Activated CD4-positive, alpha-beta T cell treated with anti-CD3 and anti-CD28 coated beads, Interleukin-2, amount 10 ng/mL, durations not matched to agents 7 days and 5 days (primary cell): ENCODE results near the gene HS3ST4. TPM values are rescaled to one million over a fixed set of nuclear protein-coding genes. Genes with fewer than 3 reads are reported as not detected.

Experiments used
- CTCF ChIA-PET: fragments of 350-600 bp; sonication (Branson Sonifier 250); formaldehyde crosslinking; loops from one replicate; lab custom pipeline; 2021; ENCODE audit warnings: antibody characterized with exemption; lab: Charles Lee
- POLR2A ChIA-PET: fragments of 350-600 bp; sonication (Branson Sonifier 250); formaldehyde crosslinking; loops from one replicate; lab custom pipeline; 2021; ENCODE audit warnings: antibody characterized with exemption; lab: Charles Lee
- DNase-seq: peaks from one replicate; pipeline ENCODE4 v3.0.0-alpha.2; 2020
- H3K27ac Mint-ChIP-seq: one replicate; pipeline ENCODE4 v1.8.0; 2021; ENCODE audit warnings: mild to moderate bottlenecking, moderate library complexity, mixed read lengths
- H3K27me3 Mint-ChIP-seq: one replicate; pipeline ENCODE4 v1.8.0; 2021; ENCODE audit warnings: mixed read lengths
- H3K36me3 Mint-ChIP-seq: one replicate; pipeline ENCODE4 v1.8.0; 2021; ENCODE audit warnings: low read depth, mixed read lengths
- H3K4me1 Mint-ChIP-seq: one replicate; pipeline ENCODE4 v1.8.0; 2021; ENCODE audit warnings: mixed read lengths
- H3K4me3 Mint-ChIP-seq: one replicate; pipeline ENCODE4 v1.8.0; 2021; ENCODE audit warnings: mild to moderate bottlenecking, moderate library complexity, mixed read lengths
- H3K9me3 Mint-ChIP-seq: one replicate; pipeline ENCODE4 v1.8.0; 2021; ENCODE audit warnings: mixed read lengths
- total RNA-seq, 2 experiments: library from RNA; stranded (reverse); gene quantifications; one replicate each; pipeline ENCODE4 v1.2.3, GENCODE V29; 2021

Gene HS3ST4
- total RNA-seq: not detected

DNA sequence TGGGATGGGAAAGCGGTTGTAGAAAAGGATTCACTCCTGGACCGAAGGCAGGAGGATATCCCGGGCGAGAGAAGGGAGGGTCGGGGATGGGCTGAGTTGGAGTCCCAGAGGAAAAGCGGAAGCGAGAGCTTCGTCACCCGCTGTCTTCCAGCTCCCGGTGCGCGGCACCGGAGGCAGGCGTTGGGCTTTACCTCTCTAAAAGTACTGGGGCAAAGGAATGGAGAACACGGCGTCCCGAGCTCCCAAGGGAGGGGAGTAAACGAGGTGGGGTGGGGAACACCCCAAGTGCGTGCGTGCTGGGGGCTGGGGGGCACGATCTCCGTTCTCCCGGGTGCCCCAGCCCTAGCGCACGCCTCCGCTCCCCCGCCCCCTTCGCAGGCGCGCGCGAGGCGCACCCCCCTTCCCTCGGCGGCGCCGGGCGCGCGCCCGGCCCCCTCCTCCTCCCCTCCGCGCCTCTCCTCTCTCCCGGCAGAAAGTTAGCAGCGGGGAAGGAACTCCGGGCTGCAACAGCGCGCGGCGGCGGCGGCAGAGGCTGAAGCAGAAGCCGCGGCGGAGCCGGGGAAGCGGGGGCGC lies at the start of gene HS3ST4:
Gene HS3ST4, plus strand, starts transcription at position 441 of the 573 bp plus-strand sequence.
- no peaks in the 10 kb centered on the region for H3K36me3 Mint-ChIP-seq
- CTCF ChIA-PET: no interaction called here

DNA sequence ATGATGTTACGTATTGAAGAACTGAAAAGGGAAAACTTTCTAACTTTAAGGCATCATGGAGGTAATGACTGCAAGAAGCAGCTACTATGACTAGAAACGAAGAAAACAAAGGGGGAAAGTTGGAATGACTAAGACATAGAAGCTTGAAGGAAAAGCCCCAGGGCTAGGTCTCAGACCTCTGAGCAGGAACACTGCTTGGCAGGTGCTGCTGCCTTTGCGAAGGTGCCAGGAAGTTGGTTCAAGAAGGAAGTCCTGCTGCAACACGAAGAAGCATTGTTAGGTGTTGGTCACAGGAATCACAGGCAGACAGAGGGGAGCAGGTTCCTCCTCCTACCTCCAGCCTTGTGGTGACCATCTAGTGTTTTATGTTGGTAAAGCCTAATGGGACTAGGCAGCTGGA lies 48.1 kb upstream of the HS3ST4 start:
- CTCF ChIA-PET: no interaction called here
- no peaks in the 10 kb centered on the region for H3K27me3 Mint-ChIP-seq

More for the DNA sequence above, at the start of gene HS3ST4:
- H3K4me3 Mint-ChIP-seq: no peak within 1 kb of the TSS
- H3K27ac Mint-ChIP-seq: no peak within 1 kb of the TSS
- no peaks in the 10 kb centered on the region for H3K9me3 Mint-ChIP-seq
- POLR2A ChIA-PET: no interaction called here
- no peak for DNase-seq
- H3K27me3 Mint-ChIP-seq: peaks cover 58% of the 10 kb centered on the region
- H3K4me1 Mint-ChIP-seq: peaks cover 4% of the 10 kb centered on the region

GRCh38 chr16:25656639-25657038 lies 35.1 kb upstream of the HS3ST4 start:
- no peaks in the 10 kb centered on the region for H3K27me3 Mint-ChIP-seq

More for the DNA sequence above, 48.1 kb upstream of the HS3ST4 start:
- no peaks in the 10 kb centered on the region for H3K4me1 Mint-ChIP-seq
- H3K9me3 Mint-ChIP-seq: no peaks in the 10 kb centered on the region
- POLR2A ChIA-PET: no interaction called here
- H3K27ac Mint-ChIP-seq: no peak overlapping the region
- no peak overlapping the region for H3K4me3 Mint-ChIP-seq
- H3K36me3 Mint-ChIP-seq: no peaks in the 10 kb centered on the region
- DNase-seq: no peak

DNA sequence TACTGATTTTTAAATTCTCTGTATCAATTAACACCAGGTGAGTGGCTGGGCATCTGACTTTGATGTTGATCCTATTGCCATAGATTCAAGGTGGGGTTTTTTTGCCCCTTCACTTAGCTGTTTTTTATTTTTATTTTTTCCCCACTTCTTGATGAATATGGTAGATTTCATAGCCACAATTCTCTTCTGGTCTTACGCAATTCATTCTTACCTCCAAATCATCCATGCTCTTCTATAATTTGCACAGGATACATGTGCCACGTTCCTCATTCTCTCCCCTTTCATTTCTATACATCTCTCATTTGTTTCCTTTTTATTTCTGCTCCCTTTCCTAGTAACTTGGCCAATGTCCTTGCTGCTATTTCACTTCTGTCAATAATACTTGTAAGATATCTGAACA lies 14.9 kb upstream of the HS3ST4 start:
- ChIA-PET CTCF (no interaction called here), POLR2A (no interaction called here)
- H3K9me3 Mint-ChIP-seq: no peaks in the 10 kb centered on the region
- no peaks in the 10 kb centered on the region for H3K27me3 Mint-ChIP-seq
- no peaks in the 10 kb centered on the region for H3K36me3 Mint-ChIP-seq
- H3K4me1 Mint-ChIP-seq: no peaks in the 10 kb centered on the region
- H3K4me3 Mint-ChIP-seq: no peak overlapping the region
- no peak for DNase-seq
- no peak overlapping the region for H3K27ac Mint-ChIP-seq

More at GRCh38 chr16:25656639-25657038, 35.1 kb upstream of the HS3ST4 start:
- ChIA-PET POLR2A (no interaction called here), CTCF (no interaction called here)
- DNase-seq: no peak
- Mint-ChIP-seq H3K9me3 (no peaks in the 10 kb centered on the region), H3K4me1 (no peaks in the 10 kb centered on the region), H3K4me3 (no peak overlapping the region), H3K36me3 (no peaks in the 10 kb centered on the region), H3K27ac (no peak overlapping the region)

DNA sequence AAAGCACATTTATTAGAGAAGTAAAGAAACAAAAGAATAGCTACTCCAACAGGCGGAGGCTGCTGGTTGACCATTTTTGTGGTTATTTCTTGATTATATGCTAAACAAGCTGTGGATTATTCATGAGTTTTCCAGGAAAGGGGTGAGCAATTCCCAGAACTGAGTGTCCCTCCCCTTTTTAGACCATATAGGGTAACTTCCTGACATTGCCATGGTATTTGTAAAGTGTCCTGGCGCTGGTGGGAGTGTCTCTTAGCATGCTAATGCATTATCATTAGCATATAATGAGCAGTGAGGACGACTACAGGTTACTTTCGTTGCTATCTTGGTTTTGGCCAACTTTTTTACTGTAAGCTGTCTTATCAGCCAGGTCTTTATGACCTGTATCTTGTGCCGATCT lies 12.2 kb upstream of the HS3ST4 start:
- no peaks in the 10 kb centered on the region for H3K27me3 Mint-ChIP-seq
- no peak for DNase-seq
- POLR2A ChIA-PET: no interaction called here
- H3K36me3 Mint-ChIP-seq: no peaks in the 10 kb centered on the region
- CTCF ChIA-PET: no interaction called here
- H3K4me1 Mint-ChIP-seq: no peaks in the 10 kb centered on the region
- no peak overlapping the region for H3K4me3 Mint-ChIP-seq
- H3K9me3 Mint-ChIP-seq: no peaks in the 10 kb centered on the region
- no peak overlapping the region for H3K27ac Mint-ChIP-seq

- Mint-ChIP-seq H3K27ac (no peak overlapping the region), H3K4me1 (peaks cover 4% of the 10 kb centered on the region), H3K9me3 (no peaks in the 10 kb centered on the region), H3K27me3 (peaks cover 37% of the 10 kb centered on the region), H3K36me3 (no peaks in the 10 kb centered on the region), H3K4me3 (no peak overlapping the region)
- ChIA-PET CTCF (no interaction called here), POLR2A (no interaction called here)
- no peak for DNase-seq
These were observed 2.5 kb upstream of the HS3ST4 start for GRCh38 chr16:25689137-25689836.

GRCh38 chr16:25690552-25691143 lies 1.1 kb upstream of the HS3ST4 start:
- H3K9me3 Mint-ChIP-seq: no peaks in the 10 kb centered on the region
- POLR2A ChIA-PET: no interaction called here
- no peak overlapping the region for H3K27ac Mint-ChIP-seq
- no peaks in the 10 kb centered on the region for H3K36me3 Mint-ChIP-seq
- no peak for DNase-seq
- CTCF ChIA-PET: no interaction called here
- peaks cover 50% of the 10 kb centered on the region for H3K27me3 Mint-ChIP-seq
- H3K4me3 Mint-ChIP-seq: no peak overlapping the region
- H3K4me1 Mint-ChIP-seq: peaks cover 4% of the 10 kb centered on the region

DNA sequence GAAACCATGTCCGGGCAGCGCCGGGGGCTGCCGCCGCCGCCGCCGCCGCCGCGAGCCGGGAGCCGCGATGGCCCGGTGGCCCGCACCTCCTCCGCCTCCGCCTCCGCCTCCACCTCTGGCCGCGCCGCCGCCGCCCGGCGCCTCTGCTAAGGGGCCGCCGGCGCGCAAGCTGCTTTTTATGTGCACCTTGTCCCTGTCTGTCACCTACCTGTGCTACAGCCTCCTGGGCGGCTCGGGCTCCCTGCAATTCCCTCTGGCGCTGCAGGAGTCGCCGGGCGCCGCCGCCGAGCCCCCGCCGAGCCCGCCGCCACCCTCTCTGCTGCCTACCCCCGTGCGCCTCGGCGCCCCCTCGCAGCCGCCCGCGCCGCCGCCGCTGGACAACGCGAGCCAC lies 587 bp downstream of the HS3ST4 start:
- peaks cover 61% of the 10 kb centered on the region for H3K27me3 Mint-ChIP-seq

GRCh38 chr16:25692742-25693508 lies 1.2 kb downstream of the HS3ST4 start:
- POLR2A ChIA-PET: no interaction called here
- Mint-ChIP-seq H3K27ac (no peak overlapping the region), H3K9me3 (no peaks in the 10 kb centered on the region), H3K4me1 (peaks cover 4% of the 10 kb centered on the region), H3K4me3 (no peak overlapping the region), H3K27me3 (peaks cover 61% of the 10 kb centered on the region), H3K36me3 (no peaks in the 10 kb centered on the region)
- DNase-seq: no peak
- CTCF ChIA-PET: no interaction called here

More for the DNA sequence above, 587 bp downstream of the HS3ST4 start:
- POLR2A ChIA-PET: no interaction called here
- DNase-seq: no peak
- H3K4me1 Mint-ChIP-seq: peaks cover 4% of the 10 kb centered on the region
- CTCF ChIA-PET: no interaction called here
- H3K9me3 Mint-ChIP-seq: no peaks in the 10 kb centered on the region
- H3K36me3 Mint-ChIP-seq: no peaks in the 10 kb centered on the region
- H3K27ac Mint-ChIP-seq: no peak overlapping the region
- H3K4me3 Mint-ChIP-seq: no peak overlapping the region

DNA sequence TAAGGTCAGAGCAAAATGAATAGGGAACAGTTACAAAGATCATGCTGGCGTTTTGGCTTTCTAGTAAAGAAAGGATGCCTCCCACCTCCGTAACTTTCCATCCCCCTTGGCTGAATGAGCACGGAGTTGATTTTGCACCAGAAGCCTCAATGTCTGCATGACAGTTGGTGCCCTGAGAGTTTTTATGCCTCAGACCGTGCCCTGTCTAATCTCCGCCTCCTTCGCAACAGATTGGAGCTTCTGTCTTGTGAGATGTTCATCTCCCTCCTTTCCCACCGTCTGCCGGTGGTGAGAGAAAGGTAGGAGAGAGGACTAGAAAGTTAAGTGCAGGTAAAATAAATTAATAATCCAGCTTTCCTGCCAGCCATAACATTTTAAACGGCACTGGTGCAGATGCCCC lies 1.9 kb downstream of the HS3ST4 start:
- POLR2A ChIA-PET: no interaction called here
- Mint-ChIP-seq H3K4me1 (peaks cover 4% of the 10 kb centered on the region), H3K27ac (no peak overlapping the region), H3K36me3 (no peaks in the 10 kb centered on the region), H3K9me3 (no peaks in the 10 kb centered on the region), H3K27me3 (peaks cover 62% of the 10 kb centered on the region), H3K4me3 (no peak overlapping the region)
- no peak for DNase-seq
- CTCF ChIA-PET: no interaction called here

GRCh38 chr16:25699069-25699468 lies 7.3 kb downstream of the HS3ST4 start:
- ChIA-PET POLR2A (no interaction called here), CTCF (no interaction called here)
- Mint-ChIP-seq H3K27me3 (peaks cover 32% of the 10 kb centered on the region), H3K9me3 (no peaks in the 10 kb centered on the region), H3K4me3 (no peak overlapping the region), H3K36me3 (no peaks in the 10 kb centered on the region), H3K27ac (no peak overlapping the region), H3K4me1 (no peaks in the 10 kb centered on the region)
- DNase-seq: no peak

DNA sequence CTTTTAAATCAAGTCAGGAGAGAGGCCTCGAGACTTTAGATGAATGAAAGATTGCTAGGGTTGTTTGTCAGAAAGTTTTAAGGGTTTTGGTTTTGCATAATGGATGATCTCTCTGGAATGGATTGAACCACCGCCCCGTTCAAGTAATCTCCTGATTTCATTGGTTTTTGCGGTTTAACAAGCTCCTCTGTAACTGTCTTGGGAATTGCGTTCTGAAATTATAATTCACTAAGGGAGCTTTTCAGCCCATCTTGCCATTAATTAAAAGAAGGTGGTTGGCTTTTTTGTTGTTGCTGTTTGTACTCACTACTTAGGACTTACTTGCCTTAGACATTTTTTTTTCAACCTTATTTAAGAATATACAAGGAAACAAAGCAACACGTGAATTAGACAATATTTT lies 8.8 kb downstream of the HS3ST4 start:
- Mint-ChIP-seq H3K27ac (no peak overlapping the region), H3K9me3 (no peaks in the 10 kb centered on the region), H3K4me3 (no peak overlapping the region), H3K27me3 (peaks cover 18% of the 10 kb centered on the region), H3K4me1 (no peaks in the 10 kb centered on the region), H3K36me3 (no peaks in the 10 kb centered on the region)
- ChIA-PET POLR2A (no interaction called here), CTCF (no interaction called here)
- no peak for DNase-seq

DNA sequence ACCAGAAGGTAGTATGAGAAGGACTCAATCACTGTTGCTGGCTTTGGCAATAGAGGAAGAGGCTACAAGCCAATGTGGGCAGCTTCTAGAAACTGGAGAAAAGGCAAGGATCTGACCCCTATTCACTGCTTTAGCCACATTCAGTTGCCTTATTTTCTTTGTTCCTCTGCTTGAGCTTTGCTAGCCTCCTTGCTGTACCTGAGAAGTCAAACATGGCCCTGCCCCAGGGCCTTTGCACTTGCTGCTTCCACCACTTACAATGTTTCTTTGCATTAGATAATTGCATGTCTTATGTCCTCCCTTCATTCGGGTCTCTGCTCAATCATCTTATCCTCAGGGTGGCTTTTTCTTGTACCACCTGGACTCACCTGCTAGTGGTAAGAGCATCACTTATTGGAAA lies 15.8 kb downstream of the HS3ST4 start:
- no peak for DNase-seq
- H3K36me3 Mint-ChIP-seq: no peaks in the 10 kb centered on the region
- no peak overlapping the region for H3K4me3 Mint-ChIP-seq
- POLR2A ChIA-PET: no interaction called here
- no peak overlapping the region for H3K27ac Mint-ChIP-seq
- no peaks in the 10 kb centered on the region for H3K9me3 Mint-ChIP-seq
- H3K4me1 Mint-ChIP-seq: no peaks in the 10 kb centered on the region
- CTCF ChIA-PET: no interaction called here
- peaks cover 12% of the 10 kb centered on the region for H3K27me3 Mint-ChIP-seq
